ENCODE data around the gene COPA.

COPA gene

DNA sequence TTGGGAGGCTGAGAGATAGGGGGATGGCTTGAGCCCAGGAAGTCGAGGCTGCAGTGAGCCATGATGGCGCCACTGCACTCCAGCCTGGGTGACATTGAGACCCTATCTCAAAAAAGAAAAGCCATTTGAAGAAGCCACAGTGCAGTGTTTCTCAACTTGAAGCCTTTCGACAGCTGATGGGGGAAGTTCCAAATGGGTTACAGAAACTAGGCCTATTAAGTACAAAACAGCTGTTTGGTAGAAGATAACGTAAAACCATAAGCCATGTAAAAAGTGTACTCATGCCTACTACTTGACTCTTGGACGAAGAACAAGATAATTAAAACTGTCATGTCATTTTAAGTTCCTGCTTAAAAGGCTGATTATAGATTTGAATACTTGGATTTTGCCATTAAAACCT is 16.6 kb downstream of the COPA start:
- H4K20me1 ChIP-seq (ENCODE audit: low read depth, low read length) = no peaks in the 10 kb centered on the region
- H2AFZ ChIP-seq (ENCODE audit: low read depth, low read length, severe bottlenecking) = no peak overlapping the region
- H3K4me3 ChIP-seq (ENCODE audit: insufficient read depth, low read length, poor library complexity, severe bottlenecking) = no peak overlapping the region
- no peak overlapping the region for H3K4me2 ChIP-seq (ENCODE audit: low read depth, low read length, poor library complexity, severe bottlenecking)
- H3F3A ChIP-seq (ENCODE audit: insufficient read depth) = peaks cover 7% of the 10 kb centered on the region; the same call in 1 of the 2 replicates
- H3K27me3 ChIP-seq (ENCODE audit: low read length) = no peaks in the 10 kb centered on the region
- H3K9me3 ChIP-seq (ENCODE audit: insufficient read depth, low read length) = no peaks in the 10 kb centered on the region
- no peak overlapping the region for H3K9ac ChIP-seq (ENCODE audit: low read length)
- peaks cover 54% of the 10 kb centered on the region for H3K36me3 ChIP-seq (ENCODE audit: low read length)
- peaks cover 5% of the 10 kb centered on the region; the same call in 1 of the 2 replicates for H3K79me2 ChIP-seq (ENCODE audit: insufficient read depth, low read length)
- TF ChIP-seq, protein P1, sequence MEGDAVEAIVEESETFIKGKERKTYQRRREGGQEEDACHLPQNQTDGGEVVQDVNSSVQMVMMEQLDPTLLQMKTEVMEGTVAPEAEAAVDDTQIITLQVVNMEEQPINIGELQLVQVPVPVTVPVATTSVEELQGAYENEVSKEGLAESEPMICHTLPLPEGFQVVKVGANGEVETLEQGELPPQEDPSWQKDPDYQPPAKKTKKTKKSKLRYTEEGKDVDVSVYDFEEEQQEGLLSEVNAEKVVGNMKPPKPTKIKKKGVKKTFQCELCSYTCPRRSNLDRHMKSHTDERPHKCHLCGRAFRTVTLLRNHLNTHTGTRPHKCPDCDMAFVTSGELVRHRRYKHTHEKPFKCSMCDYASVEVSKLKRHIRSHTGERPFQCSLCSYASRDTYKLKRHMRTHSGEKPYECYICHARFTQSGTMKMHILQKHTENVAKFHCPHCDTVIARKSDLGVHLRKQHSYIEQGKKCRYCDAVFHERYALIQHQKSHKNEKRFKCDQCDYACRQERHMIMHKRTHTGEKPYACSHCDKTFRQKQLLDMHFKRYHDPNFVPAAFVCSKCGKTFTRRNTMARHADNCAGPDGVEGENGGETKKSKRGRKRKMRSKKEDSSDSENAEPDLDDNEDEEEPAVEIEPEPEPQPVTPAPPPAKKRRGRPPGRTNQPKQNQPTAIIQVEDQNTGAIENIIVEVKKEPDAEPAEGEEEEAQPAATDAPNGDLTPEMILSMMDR (IDR thresholded peaks at IDR 0.05; ENCODE audit: insufficient read depth, low read length, poor library complexity, severe bottlenecking) = no peak
- no peak for TF ChIP-seq EZH2phosphoT487 (conservative IDR thresholded peaks at IDR 0.05; ENCODE audit: low read length)
- H3K9me2 ChIP-seq (replicated peaks; ENCODE audit: insufficient read depth, low read length) = no peaks in the 10 kb centered on the region
- H3K27ac ChIP-seq (ENCODE audit: low read depth, low read length) = no peak overlapping the region

DNA sequence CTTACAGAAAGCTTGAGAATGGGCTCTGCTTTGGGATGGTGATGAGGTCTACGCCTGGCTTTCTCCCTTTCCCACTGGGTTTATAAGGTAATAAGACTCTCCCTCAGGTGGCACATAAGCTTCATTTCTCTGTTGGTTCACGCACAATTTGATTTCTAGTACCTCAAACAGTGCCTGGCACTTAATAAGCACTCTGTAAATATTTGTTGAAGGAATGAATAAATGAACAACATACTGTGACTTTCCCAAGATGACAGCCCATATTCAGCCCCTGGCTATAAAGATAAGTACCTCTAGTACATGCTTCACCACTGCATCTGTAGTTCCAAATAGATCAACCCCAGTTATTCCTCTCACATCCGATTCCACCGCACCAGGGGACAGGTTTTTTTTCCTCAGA is 17.8 kb downstream of the COPA start:
- Histone ChIP-seq H3K79me2 (ENCODE audit: insufficient read depth, low read length) (peaks cover 5% of the 10 kb centered on the region; the same call in 1 of the 2 replicates), H3K9me3 (ENCODE audit: insufficient read depth, low read length) (no peaks in the 10 kb centered on the region), H3K4me2 (ENCODE audit: low read depth, low read length, poor library complexity, severe bottlenecking) (no peak overlapping the region), H3K36me3 (ENCODE audit: low read length) (peaks cover 46% of the 10 kb centered on the region), H4K20me1 (ENCODE audit: low read depth, low read length) (no peaks in the 10 kb centered on the region), H3F3A (ENCODE audit: insufficient read depth) (peaks cover 7% of the 10 kb centered on the region; the same call in 1 of the 2 replicates), H3K4me3 (ENCODE audit: insufficient read depth, low read length, poor library complexity, severe bottlenecking) (no peak overlapping the region), H3K27me3 (ENCODE audit: low read length) (no peaks in the 10 kb centered on the region), H3K27ac (ENCODE audit: low read depth, low read length) (no peak overlapping the region), H3K9me2 (replicated peaks; ENCODE audit: insufficient read depth, low read length) (no peaks in the 10 kb centered on the region), H2AFZ (ENCODE audit: low read depth, low read length, severe bottlenecking) (no peak overlapping the region), H3K9ac (ENCODE audit: low read length) (no peak overlapping the region)
- TF ChIP-seq EZH2phosphoT487 (conservative IDR thresholded peaks at IDR 0.05; ENCODE audit: low read length) = no peak
- TF ChIP-seq, protein P1 (IDR thresholded peaks at IDR 0.05; ENCODE audit: insufficient read depth, low read length, poor library complexity, severe bottlenecking) = no peak

DNA sequence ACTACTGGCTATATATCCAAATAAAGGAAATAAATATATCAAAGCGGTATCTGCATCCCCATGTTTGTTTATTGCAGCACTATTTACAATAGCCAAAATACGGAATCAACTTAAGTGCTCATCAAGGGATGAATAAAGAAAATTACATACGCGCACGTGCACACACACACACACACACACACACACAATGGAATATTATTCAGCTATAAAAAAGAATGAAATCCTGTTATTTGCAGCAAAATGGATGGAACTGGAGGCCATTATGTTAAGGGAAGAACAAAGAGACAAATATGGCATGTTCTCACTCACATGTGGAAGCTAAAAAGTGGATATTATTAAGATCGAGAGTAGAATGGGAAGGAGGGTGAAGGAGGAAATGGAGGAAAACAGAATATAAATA is 20.2 kb downstream of the COPA start:
- Histone ChIP-seq H3K27me3 (ENCODE audit: low read length) (no peaks in the 10 kb centered on the region), H3K9me3 (ENCODE audit: insufficient read depth, low read length) (no peaks in the 10 kb centered on the region), H3F3A (ENCODE audit: insufficient read depth) (peaks cover 7% of the 10 kb centered on the region; the same call in 1 of the 2 replicates), H3K4me3 (ENCODE audit: insufficient read depth, low read length, poor library complexity, severe bottlenecking) (no peak overlapping the region), H3K36me3 (ENCODE audit: low read length) (peaks cover 49% of the 10 kb centered on the region), H3K9ac (ENCODE audit: low read length) (no peak overlapping the region), H3K27ac (ENCODE audit: low read depth, low read length) (no peak overlapping the region), H3K9me2 (replicated peaks; ENCODE audit: insufficient read depth, low read length) (no peaks in the 10 kb centered on the region), H3K79me2 (ENCODE audit: insufficient read depth, low read length) (peaks cover 17% of the 10 kb centered on the region; the same call in 1 of the 2 replicates), H4K20me1 (ENCODE audit: low read depth, low read length) (no peaks in the 10 kb centered on the region), H2AFZ (ENCODE audit: low read depth, low read length, severe bottlenecking) (no peak overlapping the region), H3K4me2 (ENCODE audit: low read depth, low read length, poor library complexity, severe bottlenecking) (no peak overlapping the region)
- no peak for TF ChIP-seq EZH2phosphoT487 (conservative IDR thresholded peaks at IDR 0.05; ENCODE audit: low read length)
- TF ChIP-seq, protein P1 (IDR thresholded peaks at IDR 0.05; ENCODE audit: insufficient read depth, low read length, poor library complexity, severe bottlenecking) = no peak
